Activated naive CD8-positive, alpha-beta T cell treated with anti-CD3 and anti-CD28 coated beads, Interleukin-2, amount 50 U/mL, for 24 hours (primary cell): Measurements from ENCODE around the gene SPINT1.
"Not testable (repeated sequence)": the region's sequence is repeated elsewhere in the genome, so short reads cannot be mapped to it uniquely, and the experiment has no call there.

ENCODE experiments used
- ATAC-seq: fragments of 150-1000 bp; cut with Tn5 transposase; one replicate; pipeline ENCODE4 v1.10.0; 2021
- DNase-seq: peaks from one replicate; pipeline ENCODE4 v3.0.0; 2021
- H3K27ac Mint-ChIP-seq: one replicate; pipeline ENCODE4 v1.8.0; 2021; ENCODE audit warnings: mild to moderate bottlenecking, mixed read lengths
- H3K27me3 Mint-ChIP-seq: one replicate; pipeline ENCODE4 v1.8.0; 2021; ENCODE audit warnings: mixed read lengths
- H3K36me3 Mint-ChIP-seq: one replicate; pipeline ENCODE4 v1.8.0; 2021; ENCODE audit warnings: low read depth, mixed read lengths
- H3K4me1 Mint-ChIP-seq: one replicate; pipeline ENCODE4 v1.8.0; 2021; ENCODE audit warnings: mixed read lengths
- H3K4me3 Mint-ChIP-seq: one replicate; pipeline ENCODE4 v1.8.0; 2021; ENCODE audit warnings: mild to moderate bottlenecking, moderate library complexity, mixed read lengths
- H3K9me3 Mint-ChIP-seq: one replicate; pipeline ENCODE4 v1.8.0; 2021; ENCODE audit warnings: mixed read lengths

SPINT1 gene

GRCh38 chr15:40861147-40861546 lies 17.3 kb downstream of the SPINT1 start:
- H3K4me3 Mint-ChIP-seq, H3K27me3 Mint-ChIP-seq, DNase-seq, ATAC-seq, H3K36me3 Mint-ChIP-seq, H3K4me1 Mint-ChIP-seq, H3K9me3 Mint-ChIP-seq, H3K27ac Mint-ChIP-seq: not testable (repeated sequence)

GRCh38 chr15:40863660-40864270 lies 19.9 kb downstream of the SPINT1 start:
- Mint-ChIP-seq H3K4me3 (no peak overlapping the region), H3K27ac (no peak overlapping the region), H3K27me3 (peaks cover 3% of the 10 kb centered on the region), H3K36me3 (no peaks in the 10 kb centered on the region), H3K9me3 (no peaks in the 10 kb centered on the region), H3K4me1 (no peaks in the 10 kb centered on the region)
- ATAC-seq (no peak), DNase-seq (no peak)

GRCh38 chr15:40867199-40867598 lies 23.4 kb downstream of the SPINT1 start:
- no peak for ATAC-seq
- Mint-ChIP-seq H3K27me3 (peaks cover 3% of the 10 kb centered on the region), H3K9me3 (no peaks in the 10 kb centered on the region), H3K4me3 (no peak overlapping the region), H3K4me1 (peaks cover 14% of the 10 kb centered on the region), H3K27ac (no peak overlapping the region), H3K36me3 (no peaks in the 10 kb centered on the region)
- no peak for DNase-seq

DNA sequence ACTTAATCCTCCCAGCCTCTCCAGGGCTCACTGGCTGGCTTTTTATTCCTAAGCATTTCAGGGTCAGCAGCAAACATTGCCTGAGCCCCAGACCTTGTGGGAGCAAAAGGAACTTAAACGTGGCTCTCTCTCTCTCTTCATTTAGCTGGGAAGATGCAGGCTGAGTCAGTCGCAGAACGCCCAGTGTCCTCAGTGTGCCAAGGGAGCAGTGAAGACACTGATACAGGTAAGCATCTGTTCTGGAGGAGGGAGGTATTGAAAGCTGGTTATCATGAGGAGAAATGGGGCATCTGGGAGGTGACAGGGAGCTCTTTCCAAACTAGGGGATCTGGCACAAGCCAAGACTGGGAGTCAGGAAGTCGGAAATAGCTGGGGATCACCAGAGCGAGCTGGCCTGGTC lies 25.8 kb downstream of the SPINT1 start:
- H3K36me3 Mint-ChIP-seq, result no peaks in the 10 kb centered on the region
- H3K27me3 Mint-ChIP-seq, result peaks cover 9% of the 10 kb centered on the region
- no peak overlapping the region for H3K27ac Mint-ChIP-seq
- no peak overlapping the region for H3K4me3 Mint-ChIP-seq
- H3K4me1 Mint-ChIP-seq, result peaks cover 22% of the 10 kb centered on the region
- no peak for ATAC-seq
- no peak for DNase-seq
- no peaks in the 10 kb centered on the region for H3K9me3 Mint-ChIP-seq

DNA sequence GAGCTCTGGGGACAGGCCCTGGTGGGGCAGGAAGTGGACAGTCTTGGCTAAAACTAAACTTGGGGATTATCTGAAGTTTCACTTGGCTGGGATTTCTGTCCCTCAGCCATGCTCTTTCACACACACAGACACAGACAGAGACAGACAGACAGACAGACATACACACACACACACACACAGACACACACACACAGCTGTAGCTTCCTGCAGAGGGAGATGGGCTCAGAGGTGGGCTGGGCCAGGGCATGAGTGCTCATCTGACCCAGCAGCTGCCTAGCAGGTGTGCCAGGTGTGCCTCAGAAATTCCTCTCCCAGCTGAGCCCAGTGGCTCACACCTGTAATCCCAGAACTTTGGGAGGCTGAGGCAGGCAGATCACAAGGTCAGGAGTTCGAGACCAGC lies 26.9 kb downstream of the SPINT1 start:
- Mint-ChIP-seq H3K27ac (no peak overlapping the region), H3K4me1 (peaks cover 22% of the 10 kb centered on the region), H3K36me3 (no peaks in the 10 kb centered on the region), H3K9me3 (no peaks in the 10 kb centered on the region), H3K4me3 (no peak overlapping the region), H3K27me3 (peaks cover 10% of the 10 kb centered on the region)
- no peak for DNase-seq
- no peak for ATAC-seq

DNA sequence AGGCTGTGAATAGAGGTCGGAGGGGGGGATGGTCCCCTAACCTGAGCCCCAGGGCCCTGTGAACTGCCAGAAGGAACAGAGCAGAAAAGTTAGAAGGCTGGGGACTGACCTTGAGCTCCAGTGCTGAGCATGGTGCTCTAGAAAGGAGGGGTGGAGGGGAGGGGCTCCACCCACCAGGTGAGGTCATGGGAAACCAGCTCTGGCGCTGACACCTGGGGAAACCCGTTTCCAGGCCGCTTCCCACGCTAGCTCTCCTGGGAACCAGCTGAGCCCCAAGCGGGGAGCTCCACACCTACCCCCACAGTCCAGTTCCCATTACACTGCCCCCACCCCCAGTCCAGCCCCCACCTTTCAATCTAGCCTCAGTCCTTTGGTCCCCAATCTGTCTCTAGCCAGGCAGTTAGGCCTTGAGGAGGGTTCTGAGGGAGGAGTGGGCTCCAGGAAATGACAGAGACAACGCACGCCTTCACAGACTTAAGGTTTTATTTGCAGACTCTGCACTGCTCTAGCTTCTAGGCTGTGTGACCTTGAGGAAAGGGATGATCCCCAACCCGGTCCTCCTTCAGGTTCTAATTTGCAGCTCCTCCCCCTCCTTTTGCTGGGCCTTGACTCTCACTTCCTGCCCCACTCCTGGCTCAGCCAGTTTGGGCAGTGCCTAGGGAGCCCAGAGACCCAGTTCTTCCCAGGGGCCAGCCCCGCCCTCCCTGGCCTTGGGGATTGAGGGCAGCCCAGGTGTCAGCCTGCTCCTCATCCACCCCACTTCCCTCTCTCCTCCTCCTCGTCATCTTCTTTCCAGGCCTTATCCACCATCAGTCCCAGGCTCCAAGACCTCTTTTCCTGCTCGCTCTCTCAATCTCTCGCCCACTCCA lies 28.1 kb downstream of the SPINT1 start:
- DNase-seq, result peak; percentile 32
- Mint-ChIP-seq H3K36me3 (no peaks in the 10 kb centered on the region), H3K9me3 (no peaks in the 10 kb centered on the region), H3K4me3 (no peak overlapping the region), H3K4me1 (peaks cover 22% of the 10 kb centered on the region), H3K27me3 (peaks cover 19% of the 10 kb centered on the region), H3K27ac (no peak overlapping the region)
- no peak for ATAC-seq

GRCh38 chr15:40872791-40873693 lies 29.2 kb downstream of the SPINT1 start:
- peak overlapping the region; percentile 71 for H3K4me3 Mint-ChIP-seq
- H3K9me3 Mint-ChIP-seq, result no peaks in the 10 kb centered on the region
- DNase-seq, result no peak
- no peak for ATAC-seq
- H3K27me3 Mint-ChIP-seq, result peaks cover 22% of the 10 kb centered on the region
- H3K4me1 Mint-ChIP-seq, result peaks cover 22% of the 10 kb centered on the region
- H3K27ac Mint-ChIP-seq, result no peak overlapping the region
- no peaks in the 10 kb centered on the region for H3K36me3 Mint-ChIP-seq

DNA sequence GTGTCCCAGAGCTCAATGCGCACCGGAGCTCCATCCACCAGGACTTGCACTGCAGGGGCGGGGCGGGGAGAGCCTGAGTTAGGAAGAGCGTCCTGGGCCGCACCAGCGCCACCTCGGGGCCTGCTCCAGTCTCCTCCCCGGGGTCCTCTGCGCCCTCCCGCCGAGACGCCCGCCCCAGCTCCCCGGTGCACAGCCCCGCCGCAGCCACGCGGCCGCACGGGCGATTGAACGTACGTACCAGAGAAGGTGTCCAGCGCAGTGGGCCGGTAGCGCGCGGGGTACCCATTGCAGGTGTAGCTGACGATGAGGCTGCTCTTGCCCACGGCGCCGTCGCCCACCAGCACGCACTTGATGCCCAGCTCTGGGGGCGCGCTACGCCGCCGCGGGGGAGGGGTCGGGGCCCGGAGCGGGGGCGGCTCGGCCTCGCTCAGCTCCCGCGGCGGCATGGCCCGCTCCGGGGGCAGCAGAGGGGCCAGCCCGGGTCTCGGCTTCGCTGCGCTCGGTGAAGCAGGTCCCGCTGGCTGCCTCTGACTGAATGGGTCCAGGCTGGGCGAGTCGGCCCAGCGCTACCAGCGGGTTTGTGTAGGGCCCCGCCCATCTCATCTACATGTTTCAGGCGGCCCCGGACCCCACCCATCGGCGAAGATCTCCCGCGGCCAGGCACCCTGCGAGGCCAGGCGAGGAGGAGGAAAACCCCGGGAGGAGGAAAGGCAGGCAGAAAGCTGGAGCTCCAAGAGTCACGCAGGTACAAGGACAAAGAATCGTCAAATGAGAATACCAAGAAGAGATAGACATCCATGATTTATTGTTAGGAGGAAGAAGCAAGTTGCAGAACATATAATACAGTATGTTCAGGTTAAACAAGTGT lies 30.1 kb downstream of the SPINT1 start, which contains the start of gene RHOV:
RHOV (minus strand) TSS at position 541 of the 868 bp plus-strand sequence; CDS start at position 446, 95 bp downstream.
- H3K9me3 Mint-ChIP-seq, result no peaks in the 10 kb centered on the region

GRCh38 chr15:40875991-40876730 lies 32.3 kb downstream of the SPINT1 start:
- Mint-ChIP-seq H3K36me3 (no peaks in the 10 kb centered on the region), H3K27me3 (peaks cover 22% of the 10 kb centered on the region), H3K4me1 (peaks cover 26% of the 10 kb centered on the region), H3K27ac (no peak overlapping the region), H3K4me3 (no peak overlapping the region), H3K9me3 (no peaks in the 10 kb centered on the region)
- no peak for DNase-seq
- ATAC-seq, result no peak

More for the DNA sequence above, 30.1 kb downstream of the SPINT1 start, which contains the start of gene RHOV:
- ATAC-seq, result peak; percentile 91
- Mint-ChIP-seq H3K4me1 (peaks cover 27% of the 10 kb centered on the region), H3K36me3 (no peaks in the 10 kb centered on the region), H3K27me3 (peaks cover 22% of the 10 kb centered on the region), H3K27ac (no peak within 1 kb of the TSS), H3K4me3 (peak within 1 kb of the TSS; percentile 71)
- DNase-seq, result peak; percentile 65

DNA sequence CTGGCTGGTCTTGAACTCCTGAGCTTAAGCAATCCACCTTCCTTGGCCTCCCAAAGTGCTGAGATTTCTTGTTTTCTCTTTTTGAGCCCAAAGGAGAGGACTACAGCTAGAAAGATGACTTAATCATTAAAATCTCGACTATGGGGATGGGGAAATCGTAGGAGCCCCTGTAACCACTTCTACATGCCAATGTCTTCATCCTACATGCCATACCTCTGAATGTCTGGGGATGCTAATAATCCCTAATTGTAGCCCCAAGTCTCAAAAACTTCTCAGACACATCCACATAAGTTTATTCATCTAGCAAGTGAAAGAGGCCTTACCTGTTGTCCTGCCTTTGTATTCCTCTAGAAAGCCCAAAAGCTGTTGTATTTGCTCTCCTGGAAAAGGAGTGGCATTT lies 33.8 kb downstream of the SPINT1 start:
- no peak for DNase-seq
- no peak overlapping the region for H3K27ac Mint-ChIP-seq

GRCh38 chr15:40878785-40879184 lies 34.9 kb downstream of the SPINT1 start:
- DNase-seq (no peak), ATAC-seq (peak; percentile 91)
- H3K36me3 Mint-ChIP-seq, result no peaks in the 10 kb centered on the region
- H3K27me3 Mint-ChIP-seq, result peaks cover 19% of the 10 kb centered on the region
- H3K4me3 Mint-ChIP-seq, result no peak overlapping the region
- peaks cover 12% of the 10 kb centered on the region for H3K4me1 Mint-ChIP-seq
- H3K9me3 Mint-ChIP-seq, result no peaks in the 10 kb centered on the region
- H3K27ac Mint-ChIP-seq, result no peak overlapping the region

More for the DNA sequence above, 33.8 kb downstream of the SPINT1 start:
- ATAC-seq, result no peak
- Mint-ChIP-seq H3K36me3 (no peaks in the 10 kb centered on the region), H3K4me3 (no peak overlapping the region), H3K27me3 (peaks cover 19% of the 10 kb centered on the region), H3K9me3 (no peaks in the 10 kb centered on the region), H3K4me1 (peaks cover 14% of the 10 kb centered on the region)

DNA sequence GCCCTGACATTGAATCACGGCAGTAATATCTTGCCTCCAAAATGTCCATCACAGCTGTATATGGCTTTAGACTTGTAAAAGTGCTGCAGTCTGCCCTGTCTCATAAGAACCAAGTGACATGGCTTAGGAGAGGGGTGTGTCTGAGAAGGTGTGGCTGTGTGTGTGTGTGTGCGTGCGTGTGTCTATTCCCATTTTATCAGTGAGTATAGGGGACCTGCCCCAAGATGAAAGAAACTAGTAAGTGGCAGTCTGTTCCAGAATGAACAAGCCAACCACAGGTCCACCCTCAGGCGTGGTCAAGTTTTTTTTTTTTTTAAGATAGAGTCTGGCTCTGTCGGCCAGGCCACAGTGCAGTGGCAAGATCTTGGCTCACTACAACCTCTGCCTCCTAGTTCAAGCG lies 35.8 kb downstream of the SPINT1 start:
- no peaks in the 10 kb centered on the region for H3K9me3 Mint-ChIP-seq
- H3K4me1 Mint-ChIP-seq, result peaks cover 16% of the 10 kb centered on the region
- H3K27me3 Mint-ChIP-seq, result peaks cover 14% of the 10 kb centered on the region
- H3K36me3 Mint-ChIP-seq, result no peaks in the 10 kb centered on the region
- DNase-seq (no peak), ATAC-seq (no peak)
- no peak overlapping the region for H3K4me3 Mint-ChIP-seq
- no peak overlapping the region for H3K27ac Mint-ChIP-seq

- no peak overlapping the region for H3K27ac Mint-ChIP-seq
- peaks cover 7% of the 10 kb centered on the region for H3K27me3 Mint-ChIP-seq
- ATAC-seq, result no peak
Measured at GRCh38 chr15:40881351-40881750, 37.5 kb downstream of the SPINT1 start.

More at GRCh38 chr15:40881351-40881750, 37.5 kb downstream of the SPINT1 start:
- H3K4me3 Mint-ChIP-seq, result no peak overlapping the region
- H3K36me3 Mint-ChIP-seq, result no peaks in the 10 kb centered on the region
- peaks cover 20% of the 10 kb centered on the region for H3K4me1 Mint-ChIP-seq
- no peaks in the 10 kb centered on the region for H3K9me3 Mint-ChIP-seq
- DNase-seq, result no peak
